HepG2 (cell line): ENCODE measurements around the gene SIK2. TPM values are rescaled to one million over a fixed set of nuclear protein-coding genes. Genes with fewer than 3 reads are reported as not detected.

Source experiments
- KDM2A ChIP-seq: sonication (generic); formaldehyde crosslinking; IDR thresholded peaks from 2 replicates; pipeline ENCODE4 v1.4.0; 2020; ENCODE audit warnings: low read depth, missing genetic modification reagents, borderline replicate concordance
- SAFB2 ChIP-seq: sonication (generic); formaldehyde crosslinking; IDR thresholded peaks from 2 replicates; pipeline ENCODE4 v1.5.1; 2020; ENCODE audit warnings: missing genetic modification reagents, low read depth, mild to moderate bottlenecking, borderline replicate concordance
- SIN3A ChIP-seq: IDR thresholded peaks from 2 replicates; pipeline ENCODE4 v1.6.1; 2011; ENCODE audit warnings: low read depth, mild to moderate bottlenecking, control low read depth, low read length, borderline replicate concordance
- ZKSCAN5 ChIP-seq: sonication (generic); formaldehyde crosslinking; IDR thresholded peaks from 2 replicates; pipeline ENCODE4 v1.5.1; 2020; ENCODE audit warnings: mild to moderate bottlenecking, missing genetic modification reagents
- ZNF430 ChIP-seq: sonication (generic); formaldehyde crosslinking; IDR thresholded peaks from 2 replicates; pipeline ENCODE4 v1.9.0; 2021; ENCODE audit warnings: mild to moderate bottlenecking, missing genetic modification reagents
- ZNF451 ChIP-seq: sonication (generic); formaldehyde crosslinking; IDR thresholded peaks from 2 replicates; pipeline ENCODE4 v1.5.0; 2020; ENCODE audit warnings: mild to moderate bottlenecking, missing genetic modification reagents
- ZNF563 ChIP-seq: sonication (generic); formaldehyde crosslinking; IDR thresholded peaks from 2 replicates; pipeline ENCODE4 v1.8.0; 2022; ENCODE audit warnings: mild to moderate bottlenecking, moderate library complexity, missing genetic modification reagents
- ZNF687 ChIP-seq: sonication (generic); formaldehyde crosslinking; IDR thresholded peaks from 2 replicates; pipeline ENCODE4 v1.5.1; 2020; ENCODE audit warnings: mild to moderate bottlenecking, missing genetic modification reagents, moderate library complexity
- ZNF761 ChIP-seq: sonication (generic); formaldehyde crosslinking; conservative IDR thresholded peaks from 2 replicates; pipeline ENCODE4 v1.4.0; 2020; ENCODE audit warnings: mild to moderate bottlenecking, missing genetic modification reagents
- ZNF768 ChIP-seq: sonication (generic); formaldehyde crosslinking; IDR thresholded peaks from 2 replicates; pipeline ENCODE4 v1.4.0; 2020; ENCODE audit warnings: missing genetic modification reagents
- ZNF883 ChIP-seq: sonication (generic); formaldehyde crosslinking; IDR thresholded peaks from 2 replicates; pipeline ENCODE4 v1.5.1; 2020; ENCODE audit warnings: mild to moderate bottlenecking, missing genetic modification reagents; ENCODE audit errors: not compliant biosample characterization
- polyA plus RNA-seq, 8 experiments: library from polyadenylated mRNA; depleted of rRNA in 3 of 8; stranded (reverse) in 7 of 8; unstranded in 1 of 8; fragments of >200 nt; fragmentation: Illumina TruSeq in 4 of 8; extraction: Trizol in 4 of 8; gene quantifications; 2 replicates each; pipeline versions ENCODE4 v1.2.1 to v1.2.3, GENCODE V29; 2011 to 2016; ENCODE audit warnings: low read depth in 4 of 8, missing spikeins in 1 of 8, mixed read lengths in 1 of 8; ENCODE audit not compliant: insufficient read depth in 1 of 8
- total RNA-seq, 5 experiments: library from RNA; depleted of rRNA; stranded (reverse); fragments of >200 nt; fragmentation: Illumina TruSeq; extraction: Trizol; gene quantifications; 2 replicates each; pipeline ENCODE4 v1.2.3, GENCODE V29; 2016; ENCODE audit warnings: low read depth in 1 of 5
- TF ChIP-seq, protein P1 (sequence below): IDR thresholded peaks from 2 replicates; pipeline ENCODE4 v1.6.1; 2018; ENCODE audit warnings: missing genetic modification reagents
- TF ChIP-seq, protein P2 (sequence below): sonication (generic); formaldehyde crosslinking; IDR thresholded peaks from 2 replicates; pipeline ENCODE4 v1.4.0; 2020; ENCODE audit warnings: missing genetic modification reagents
- TF ChIP-seq, protein P3 (sequence below): sonication (generic); formaldehyde crosslinking; IDR thresholded peaks from 2 replicates; pipeline ENCODE4 v1.4.0; 2020; ENCODE audit warnings: mild to moderate bottlenecking, missing genetic modification reagents, borderline replicate concordance
- TF ChIP-seq, protein P4 (sequence below): IDR thresholded peaks from 2 replicates; pipeline ENCODE4 v1.6.1; 2016; ENCODE audit warnings: mild to moderate bottlenecking, missing biosample characterization, missing genetic modification reagents

SIK2 gene
- total and polyA plus RNA-seq, 2 of the 13 experiments (the other 11 are each of a cell fraction or from before 2014, with no cell fraction given), result 8.1 to 15.4 TPM

GRCh38 chr11:111601979-111602864 lies at the start of gene SIK2 (continued):
- TF ChIP-seq, protein P1, sequence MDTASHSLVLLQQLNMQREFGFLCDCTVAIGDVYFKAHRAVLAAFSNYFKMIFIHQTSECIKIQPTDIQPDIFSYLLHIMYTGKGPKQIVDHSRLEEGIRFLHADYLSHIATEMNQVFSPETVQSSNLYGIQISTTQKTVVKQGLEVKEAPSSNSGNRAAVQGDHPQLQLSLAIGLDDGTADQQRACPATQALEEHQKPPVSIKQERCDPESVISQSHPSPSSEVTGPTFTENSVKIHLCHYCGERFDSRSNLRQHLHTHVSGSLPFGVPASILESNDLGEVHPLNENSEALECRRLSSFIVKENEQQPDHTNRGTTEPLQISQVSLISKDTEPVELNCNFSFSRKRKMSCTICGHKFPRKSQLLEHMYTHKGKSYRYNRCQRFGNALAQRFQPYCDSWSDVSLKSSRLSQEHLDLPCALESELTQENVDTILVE (CRISPR knock-in tag), result peak; percentile 79; the same call in 1 of the 2 replicates
- peak; percentile 30; the same call in 1 of the 2 replicates for TF ChIP-seq ZNF761 (CRISPR knock-in tag)
- TF ChIP-seq ZNF768 (CRISPR knock-in tag), result peak; percentile 56
- TF ChIP-seq ZNF563 (CRISPR knock-in tag), result no peak; the same call in 1 of the 2 replicates
- TF ChIP-seq ZNF430 (CRISPR knock-in tag), result peak; percentile 50; the same call in 1 of the 2 replicates
- TF ChIP-seq, protein P2, sequence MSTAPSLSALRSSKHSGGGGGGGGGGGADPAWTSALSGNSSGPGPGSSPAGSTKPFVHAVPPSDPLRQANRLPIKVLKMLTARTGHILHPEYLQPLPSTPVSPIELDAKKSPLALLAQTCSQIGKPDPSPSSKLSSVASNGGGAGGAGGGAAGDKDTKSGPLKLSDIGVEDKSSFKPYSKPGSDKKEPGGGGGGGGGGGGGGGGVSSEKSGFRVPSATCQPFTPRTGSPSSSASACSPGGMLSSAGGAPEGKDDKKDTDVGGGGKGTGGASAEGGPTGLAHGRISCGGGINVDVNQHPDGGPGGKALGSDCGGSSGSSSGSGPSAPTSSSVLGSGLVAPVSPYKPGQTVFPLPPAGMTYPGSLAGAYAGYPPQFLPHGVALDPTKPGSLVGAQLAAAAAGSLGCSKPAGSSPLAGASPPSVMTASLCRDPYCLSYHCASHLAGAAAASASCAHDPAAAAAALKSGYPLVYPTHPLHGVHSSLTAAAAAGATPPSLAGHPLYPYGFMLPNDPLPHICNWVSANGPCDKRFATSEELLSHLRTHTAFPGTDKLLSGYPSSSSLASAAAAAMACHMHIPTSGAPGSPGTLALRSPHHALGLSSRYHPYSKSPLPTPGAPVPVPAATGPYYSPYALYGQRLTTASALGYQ (CRISPR knock-in tag), result no peak
- TF ChIP-seq ZKSCAN5, result no peak
- TF ChIP-seq ZNF451 (CRISPR knock-in tag), result 0 out of 2 replicates have a peak, but pooled peaks have one; percentile 74
- TF ChIP-seq ZNF883, result peak; percentile 71
- TF ChIP-seq SIN3A, result 0 out of 2 replicates have a peak, but pooled peaks have one; percentile 49
- peak; percentile 93 for TF ChIP-seq KDM2A (CRISPR knock-in tag)
- peak; percentile 90 for TF ChIP-seq ZNF687 (CRISPR knock-in tag)
- TF ChIP-seq, protein P3, sequence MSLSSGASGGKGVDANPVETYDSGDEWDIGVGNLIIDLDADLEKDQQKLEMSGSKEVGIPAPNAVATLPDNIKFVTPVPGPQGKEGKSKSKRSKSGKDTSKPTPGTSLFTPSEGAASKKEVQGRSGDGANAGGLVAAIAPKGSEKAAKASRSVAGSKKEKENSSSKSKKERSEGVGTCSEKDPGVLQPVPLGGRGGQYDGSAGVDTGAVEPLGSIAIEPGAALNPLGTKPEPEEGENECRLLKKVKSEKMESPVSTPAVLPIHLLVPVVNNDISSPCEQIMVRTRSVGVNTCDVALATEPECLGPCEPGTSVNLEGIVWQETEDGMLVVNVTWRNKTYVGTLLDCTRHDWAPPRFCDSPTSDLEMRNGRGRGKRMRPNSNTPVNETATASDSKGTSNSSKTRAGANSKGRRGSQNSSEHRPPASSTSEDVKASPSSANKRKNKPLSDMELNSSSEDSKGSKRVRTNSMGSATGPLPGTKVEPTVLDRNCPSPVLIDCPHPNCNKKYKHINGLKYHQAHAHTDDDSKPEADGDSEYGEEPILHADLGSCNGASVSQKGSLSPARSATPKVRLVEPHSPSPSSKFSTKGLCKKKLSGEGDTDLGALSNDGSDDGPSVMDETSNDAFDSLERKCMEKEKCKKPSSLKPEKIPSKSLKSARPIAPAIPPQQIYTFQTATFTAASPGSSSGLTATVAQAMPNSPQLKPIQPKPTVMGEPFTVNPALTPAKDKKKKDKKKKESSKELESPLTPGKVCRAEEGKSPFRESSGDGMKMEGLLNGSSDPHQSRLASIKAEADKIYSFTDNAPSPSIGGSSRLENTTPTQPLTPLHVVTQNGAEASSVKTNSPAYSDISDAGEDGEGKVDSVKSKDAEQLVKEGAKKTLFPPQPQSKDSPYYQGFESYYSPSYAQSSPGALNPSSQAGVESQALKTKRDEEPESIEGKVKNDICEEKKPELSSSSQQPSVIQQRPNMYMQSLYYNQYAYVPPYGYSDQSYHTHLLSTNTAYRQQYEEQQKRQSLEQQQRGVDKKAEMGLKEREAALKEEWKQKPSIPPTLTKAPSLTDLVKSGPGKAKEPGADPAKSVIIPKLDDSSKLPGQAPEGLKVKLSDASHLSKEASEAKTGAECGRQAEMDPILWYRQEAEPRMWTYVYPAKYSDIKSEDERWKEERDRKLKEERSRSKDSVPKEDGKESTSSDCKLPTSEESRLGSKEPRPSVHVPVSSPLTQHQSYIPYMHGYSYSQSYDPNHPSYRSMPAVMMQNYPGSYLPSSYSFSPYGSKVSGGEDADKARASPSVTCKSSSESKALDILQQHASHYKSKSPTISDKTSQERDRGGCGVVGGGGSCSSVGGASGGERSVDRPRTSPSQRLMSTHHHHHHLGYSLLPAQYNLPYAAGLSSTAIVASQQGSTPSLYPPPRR, result no peak
- TF ChIP-seq, protein P4, sequence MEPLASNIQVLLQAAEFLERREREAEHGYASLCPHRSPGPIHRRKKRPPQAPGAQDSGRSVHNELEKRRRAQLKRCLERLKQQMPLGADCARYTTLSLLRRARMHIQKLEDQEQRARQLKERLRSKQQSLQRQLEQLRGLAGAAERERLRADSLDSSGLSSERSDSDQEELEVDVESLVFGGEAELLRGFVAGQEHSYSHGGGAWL (CRISPR knock-in tag), result no peak
- TF ChIP-seq SAFB2 (CRISPR knock-in tag), result peak; percentile 31; the same call in 1 of the 2 replicates
